ENCODE results near the gene HMCN1.
"Not testable (repeated sequence)": the region's sequence is repeated elsewhere in the genome, so short reads cannot be mapped to it uniquely, and the experiment has no call there.

Gene HMCN1

GRCh38 chr1:186195377-186195931, 461.3 kb downstream of the HMCN1 start:
- DNase-seq = no peak

GRCh38 chr1:186202271-186202764, 468.1 kb downstream of the HMCN1 start:
- no peak for DNase-seq

- DNase-seq = no peak
These were observed 468.6 kb downstream of the HMCN1 start for GRCh38 chr1:186202776-186203175.

GRCh38 chr1:186206048-186206570, 471.9 kb downstream of the HMCN1 start:
- DNase-seq = no peak

- DNase-seq = no peak
These were observed 473.3 kb downstream of the HMCN1 start for GRCh38 chr1:186207391-186208085.

- DNase-seq = no peak
These were observed 474.4 kb downstream of the HMCN1 start for GRCh38 chr1:186208405-186209129.

- DNase-seq = no peak
These were observed 476.1 kb downstream of the HMCN1 start for GRCh38 chr1:186210258-186210657.

GRCh38 chr1:186211583-186211982, 477.4 kb downstream of the HMCN1 start:
- not testable (repeated sequence) for DNase-seq

- DNase-seq = peak in 19 of 51 donors; percentile 1 to 46 (median 9)
These were observed 478.5 kb downstream of the HMCN1 start for GRCh38 chr1:186212568-186213224.

GRCh38 chr1:186213225-186213607, 479.0 kb downstream of the HMCN1 start:
- no peak for DNase-seq

GRCh38 chr1:186214791-186215190, 480.6 kb downstream of the HMCN1 start:
- DNase-seq = no peak

GRCh38 chr1:186215636-186216035, 481.4 kb downstream of the HMCN1 start:
- no peak for DNase-seq

- DNase-seq = no peak
These were observed 484.6 kb downstream of the HMCN1 start for GRCh38 chr1:186218654-186219352.

- DNase-seq = no peak
These were observed 485.9 kb downstream of the HMCN1 start for GRCh38 chr1:186220067-186220466.

GRCh38 chr1:186220911-186221310, 486.7 kb downstream of the HMCN1 start:
- no peak for DNase-seq

GRCh38 chr1:186225096-186225495, 490.9 kb downstream of the HMCN1 start:
- no peak for DNase-seq

GRCh38 chr1:186228749-186229148, 494.6 kb downstream of the HMCN1 start:
- no peak for DNase-seq

GRCh38 chr1:186231861-186232436, 497.8 kb downstream of the HMCN1 start:
- no peak for DNase-seq

GRCh38 chr1:186234976-186235686, 500.9 kb downstream of the HMCN1 start:
- DNase-seq = no peak

- no peak for DNase-seq
These were observed 501.5 kb downstream of the HMCN1 start for GRCh38 chr1:186235696-186236095.

Measured in hypothalamus (tissue), 51 donors.